HepG2 (cell line): ENCODE results near the gene METTL4. TPM values are rescaled to one million over a fixed set of nuclear protein-coding genes. Genes with fewer than 3 reads are reported as not detected.

Experiments
- ATAC-seq: fragments of 200-7000 bp; cut with Tn5 transposase; 3 replicates; pipeline ENCODE4 v1.9.1; 2020; ENCODE audit warnings: mild to moderate bottlenecking, moderate library complexity
- BruUV-seq: library from RNA; stranded (reverse); fragments of 400-500 nt; replicated peaks from 2 replicates; lab custom pipeline; 2021; lab: Mats Ljungman, UMichigan
- CTCF ChIA-PET: fragments of 300-600 bp; formaldehyde crosslinking; extraction: SDS; loops from one replicate; lab custom pipeline; 2021; ENCODE audit warnings: low total read pairs, inconsistent platforms, low intra/inter-chr PET ratio; lab: Yijun Ruan, JAX
- POLR2A ChIA-PET: fragments of 350-600 bp; sonication (Branson Sonifier 250); formaldehyde crosslinking; loops from one replicate; lab custom pipeline; 2020; ENCODE audit warnings: antibody characterized with exemption, inconsistent platforms; lab: Yijun Ruan, JAX
- DNase-seq: peaks from one replicate; pipeline ENCODE4 v3.0.0-alpha.2; 2015; ENCODE audit warnings: low spot score
- FAIRE-seq: peaks from 3 replicates; lab custom pipeline; 2011; peaks lifted over from hg19 to GRCh38; lab: Jason Lieb, UNC
- H2AFZ ChIP-seq: one replicate; pipeline ENCODE4 v1.6.1; 2011; ENCODE audit warnings: low read length, inconsistent platforms
- H3K27ac ChIP-seq: fragments of 300-600 bp; 3 replicates; pipeline ENCODE4 v1.8.0; 2011; ENCODE audit warnings: mixed run types, mild to moderate bottlenecking, mixed read lengths, low read length, inconsistent platforms; ENCODE audit not compliant: insufficient read depth; ENCODE audit errors: extremely low read length
- H3K27me3 ChIP-seq, 2 experiments: fragments of 200-600 bp in 1 of 2; 2 replicates in 1 of 2; 3 replicates in 1 of 2; pipeline versions ENCODE4 v1.6.0 to v1.8.0; 2011; ENCODE audit warnings: low read length in 2 of 2, mild to moderate bottlenecking in 2 of 2, moderate library complexity in 2 of 2, inconsistent platforms in 1 of 2; ENCODE audit not compliant: insufficient read depth in 2 of 2, control insufficient read depth in 1 of 2
- H3K36me3 ChIP-seq, 2 experiments: fragments of 200-600 bp in 1 of 2; replicated peaks in 1 of 2; 2 replicates in 1 of 2; 3 replicates in 1 of 2; pipeline versions ENCODE4 v1.5.1 to v1.8.0; 2011; ENCODE audit warnings: low read length in 2 of 2, inconsistent platforms in 1 of 2; ENCODE audit not compliant: insufficient read depth in 2 of 2, control insufficient read depth in 1 of 2
- H3K4me1 ChIP-seq: 2 replicates; pipeline ENCODE4 v1.5.1; 2012; ENCODE audit warnings: low read length, inconsistent platforms; ENCODE audit not compliant: insufficient read depth
- H3K4me2 ChIP-seq: 2 replicates; pipeline ENCODE4 v1.6.0; 2011; ENCODE audit warnings: low read depth, low read length, inconsistent platforms
- H3K4me3 ChIP-seq, 3 experiments: fragments of 200-600 bp in 1 of 3; sonication (generic), shearing (Covaris generic) in 1 of 3; replicated peaks in 1 of 3; 2 replicates each; pipeline ENCODE4 v1.5.1; 2011 to 2016; ENCODE audit warnings: low read length in 3 of 3, inconsistent platforms in 2 of 3, low read depth in 2 of 3, mild to moderate bottlenecking in 2 of 3, control low read depth in 1 of 3, mixed read lengths in 1 of 3; ENCODE audit not compliant: insufficient read depth in 1 of 3
- H3K79me2 ChIP-seq: one replicate; pipeline ENCODE4 v1.6.1; 2011; ENCODE audit warnings: low read length, inconsistent platforms; ENCODE audit not compliant: insufficient read depth
- H3K9ac ChIP-seq: 2 replicates; pipeline ENCODE4 v1.6.0; 2011; ENCODE audit warnings: mild to moderate bottlenecking, low read depth, low read length, inconsistent platforms; ENCODE audit not compliant: insufficient read depth
- H3K9me3 ChIP-seq: 2 replicates; pipeline ENCODE4 v1.5.1; 2012; ENCODE audit warnings: mild to moderate bottlenecking, low read length
- H4K20me1 ChIP-seq: 2 replicates; pipeline ENCODE4 v1.6.0; 2011; ENCODE audit warnings: inconsistent platforms, mild to moderate bottlenecking, low read length, moderate library complexity; ENCODE audit not compliant: insufficient read depth
- CREB3 ChIP-seq: sonication (generic); formaldehyde crosslinking; IDR thresholded peaks from 2 replicates; pipeline ENCODE4 v1.5.0; 2020; ENCODE audit warnings: missing genetic modification reagents
- CSRNP1 ChIP-seq: sonication (generic); formaldehyde crosslinking; IDR thresholded peaks from 2 replicates; pipeline ENCODE4 v1.8.1; 2023; ENCODE audit warnings: mild to moderate bottlenecking, missing genetic modification reagents
- DMTF1 ChIP-seq: sonication (generic); formaldehyde crosslinking; IDR thresholded peaks from 2 replicates; pipeline ENCODE4 v1.4.0; 2020; ENCODE audit warnings: mild to moderate bottlenecking, missing genetic modification reagents
- FOXM1 ChIP-seq: sonication (generic); formaldehyde crosslinking; IDR thresholded peaks from 2 replicates; pipeline ENCODE4 v1.5.0; 2020; ENCODE audit warnings: missing genetic modification reagents
- MTERF4 ChIP-seq: sonication (generic); formaldehyde crosslinking; IDR thresholded peaks from 2 replicates; pipeline ENCODE4 v1.8.0; 2023; ENCODE audit warnings: mild to moderate bottlenecking, missing genetic modification reagents
- PRDM10 ChIP-seq: sonication (generic); formaldehyde crosslinking; IDR thresholded peaks from 2 replicates; pipeline ENCODE4 v1.4.0; 2020; ENCODE audit warnings: low read depth, missing genetic modification reagents
- SMAD3 ChIP-seq: sonication (generic); formaldehyde crosslinking; IDR thresholded peaks from 2 replicates; pipeline ENCODE4 v1.4.0; 2020; ENCODE audit warnings: missing genetic modification reagents
- ZC3H4 ChIP-seq: sonication (generic); formaldehyde crosslinking; IDR thresholded peaks from 2 replicates; pipeline ENCODE4 v1.4.0; 2020; ENCODE audit warnings: missing genetic modification reagents, borderline replicate concordance
- ZNF276 ChIP-seq: sonication (generic); formaldehyde crosslinking; IDR thresholded peaks from 2 replicates; pipeline ENCODE4 v1.4.0; 2020; ENCODE audit warnings: mild to moderate bottlenecking, low read depth, missing genetic modification reagents
- ZNF333 ChIP-seq: sonication (generic); formaldehyde crosslinking; IDR thresholded peaks from 2 replicates; pipeline ENCODE4 v1.4.0; 2020; ENCODE audit warnings: mild to moderate bottlenecking, missing genetic modification reagents, borderline replicate concordance
- ZNF335 ChIP-seq: sonication (generic); formaldehyde crosslinking; IDR thresholded peaks from 2 replicates; pipeline ENCODE4 v1.4.0; 2020; ENCODE audit warnings: missing genetic modification reagents
- WGBS: methylation state at CpG from one replicate; pipeline ENCODE4 v1.1.6; 2017; ENCODE audit warnings: low lambda C conversion rate; 5-methylcytosine and 5-hydroxymethylcytosine counted together
- in situ Hi-C: cut with HindIII; loops from 2 replicates; pipeline ENCODE4 v1.10.0; 2017; ENCODE audit warnings: low pct_unique_long_range_greater_than_20kb; ENCODE audit not compliant: extremely low pct_ligation_motif_present
- intact Hi-C: fragments of 100-400 bp; cut with micrococcal nuclease; formaldehyde crosslinking; loops from one replicate; pipeline ENCODE4 v1.10.0; 2022; ENCODE audit not compliant: unreplicated experiment
- polyA plus RNA-seq, 8 experiments: library from polyadenylated mRNA; depleted of rRNA in 3 of 8; stranded (reverse) in 7 of 8; unstranded in 1 of 8; fragments of >200 nt; fragmentation: Illumina TruSeq in 4 of 8; extraction: Trizol in 4 of 8; gene quantifications; 2 replicates each; pipeline versions ENCODE4 v1.2.1 to v1.2.3, GENCODE V29; 2011 to 2016; ENCODE audit warnings: low read depth in 4 of 8, missing spikeins in 1 of 8, mixed read lengths in 1 of 8; ENCODE audit not compliant: insufficient read depth in 1 of 8
- total RNA-seq, 5 experiments: library from RNA; depleted of rRNA; stranded (reverse); fragments of >200 nt; fragmentation: Illumina TruSeq; extraction: Trizol; gene quantifications; 2 replicates each; pipeline ENCODE4 v1.2.3, GENCODE V29; 2016; ENCODE audit warnings: low read depth in 1 of 5

The METTL4 gene
- total and polyA plus RNA-seq, 2 of the 13 experiments (the other 11 are each of a cell fraction or from before 2014, with no cell fraction given): 6.8 to 8.1 TPM

GRCh38 chr18:2529154-2529553 is 42.2 kb downstream of the METTL4 start (continued):
- TF ChIP-seq PRDM10 (CRISPR knock-in tag): no peak
- no peak for TF ChIP-seq MTERF4 (CRISPR knock-in tag)
- no peak for TF ChIP-seq ZC3H4 (CRISPR knock-in tag)
- TF ChIP-seq SMAD3 (CRISPR knock-in tag): no peak
- TF ChIP-seq, all 625 proteins: peak for 0

- 0% methylated on average over 2 of the region's 2 CpGs for WGBS
- in situ Hi-C loops: loop anchor here (25.0 kb wide), 2 partner anchors 189 to 939 kb away; no protein-coding TSS in a partner anchor
- H2AFZ ChIP-seq: no peak overlapping the region
- ATAC-seq (no peak), FAIRE-seq (no peak), DNase-seq (no peak)
- no peaks in the 10 kb centered on the region for H3K4me1 ChIP-seq
- H3K4me3 ChIP-seq: no peak overlapping the region
- no TSS peak for BruUV-seq
- H3K4me2 ChIP-seq: no peak overlapping the region
- POLR2A ChIA-PET: no interaction called here
- H3K27ac ChIP-seq: no peak overlapping the region
- no peaks in the 10 kb centered on the region for H3K9me3 ChIP-seq
- no peaks in the 10 kb centered on the region for H3K79me2 ChIP-seq
- no peak overlapping the region for H3K9ac ChIP-seq
- intact Hi-C loops: no loop called here
- no peaks in the 10 kb centered on the region for H4K20me1 ChIP-seq
- CTCF ChIA-PET: no interaction called here
- H3K36me3 ChIP-seq: no peaks in the 10 kb centered on the region
- no peaks in the 10 kb centered on the region for H3K27me3 ChIP-seq
- TF ChIP-seq ZNF335 (no peak), ZNF333 (no peak), DMTF1 (CRISPR knock-in tag) (no peak), FOXM1 (CRISPR knock-in tag) (no peak), CREB3 (CRISPR knock-in tag) (no peak), CSRNP1 (CRISPR knock-in tag) (no peak), ZNF276 (CRISPR knock-in tag) (no peak)
Observed at GRCh38 chr18:2526329-2526728, 45.0 kb downstream of the METTL4 start.
